Duodenal mucosa (tissue), 2 donors: Measurements from ENCODE around the gene EIF6.

Experiments
- H3K27ac ChIP-seq: one replicate; pipeline ENCODE4 v1.7.0; 2013; ENCODE audit warnings: low read depth, low read length
- H3K27me3 ChIP-seq, 2 donors: one replicate each; pipeline ENCODE4 v1.7.0; 2013; ENCODE audit warnings: low read length in 2 of 2, control low read depth in 1 of 2; ENCODE audit not compliant: insufficient read depth in 2 of 2, control insufficient read depth in 1 of 2
- H3K36me3 ChIP-seq, 2 donors: one replicate each; pipeline ENCODE4 v1.7.0; 2013; ENCODE audit warnings: low read length in 2 of 2, control low read depth in 1 of 2; ENCODE audit not compliant: insufficient read depth in 2 of 2, control insufficient read depth in 1 of 2
- H3K4me1 ChIP-seq, 2 donors: one replicate each; pipeline ENCODE4 v1.7.0; 2013; ENCODE audit warnings: low read length in 2 of 2, control low read depth in 1 of 2; ENCODE audit not compliant: insufficient read depth in 2 of 2, control insufficient read depth in 1 of 2
- H3K4me3 ChIP-seq, 2 donors: one replicate each; pipeline ENCODE4 v1.7.0; 2013; ENCODE audit warnings: low read length in 2 of 2, low read depth in 1 of 2
- H3K9ac ChIP-seq, 2 donors: one replicate each; pipeline ENCODE4 v1.7.0; 2013; ENCODE audit warnings: low read length in 2 of 2, low read depth in 1 of 2
- H3K9me3 ChIP-seq, 2 donors: one replicate each; pipeline ENCODE4 v1.7.0; 2013; ENCODE audit warnings: low read length in 2 of 2, control low read depth in 1 of 2; ENCODE audit not compliant: control insufficient read depth in 1 of 2

The EIF6 gene

DNA sequence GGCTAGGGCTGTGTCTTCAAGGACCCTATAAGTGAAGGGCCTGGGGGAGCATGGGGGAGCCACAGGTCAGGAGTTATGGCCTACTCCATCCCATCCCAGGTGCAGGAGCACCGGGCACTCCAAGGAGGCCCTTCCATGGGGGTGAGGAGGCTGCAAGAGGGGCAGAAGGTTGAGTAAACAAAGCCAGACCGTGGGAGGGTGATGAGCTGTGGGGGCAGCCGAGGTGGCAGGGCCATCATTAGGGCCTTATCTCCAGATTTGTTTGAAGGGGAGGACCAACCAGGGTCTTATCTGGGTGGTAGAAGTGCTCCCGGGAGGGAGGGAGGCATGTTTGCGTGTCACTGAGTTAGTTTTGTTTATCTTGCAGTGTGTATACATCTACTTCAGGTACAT is 9.7 kb upstream of the EIF6 start:
- no peak overlapping the region for H3K27ac ChIP-seq
- no peak overlapping the region for H3K9ac ChIP-seq
- no peaks in the 10 kb centered on the region for H3K4me1 ChIP-seq
- peaks cover 0 to 2% of the 10 kb centered on the region in 2 donors for H3K27me3 ChIP-seq
- no peaks in the 10 kb centered on the region for H3K9me3 ChIP-seq
- no peak overlapping the region for H3K4me3 ChIP-seq
- no peaks in the 10 kb centered on the region for H3K36me3 ChIP-seq

DNA sequence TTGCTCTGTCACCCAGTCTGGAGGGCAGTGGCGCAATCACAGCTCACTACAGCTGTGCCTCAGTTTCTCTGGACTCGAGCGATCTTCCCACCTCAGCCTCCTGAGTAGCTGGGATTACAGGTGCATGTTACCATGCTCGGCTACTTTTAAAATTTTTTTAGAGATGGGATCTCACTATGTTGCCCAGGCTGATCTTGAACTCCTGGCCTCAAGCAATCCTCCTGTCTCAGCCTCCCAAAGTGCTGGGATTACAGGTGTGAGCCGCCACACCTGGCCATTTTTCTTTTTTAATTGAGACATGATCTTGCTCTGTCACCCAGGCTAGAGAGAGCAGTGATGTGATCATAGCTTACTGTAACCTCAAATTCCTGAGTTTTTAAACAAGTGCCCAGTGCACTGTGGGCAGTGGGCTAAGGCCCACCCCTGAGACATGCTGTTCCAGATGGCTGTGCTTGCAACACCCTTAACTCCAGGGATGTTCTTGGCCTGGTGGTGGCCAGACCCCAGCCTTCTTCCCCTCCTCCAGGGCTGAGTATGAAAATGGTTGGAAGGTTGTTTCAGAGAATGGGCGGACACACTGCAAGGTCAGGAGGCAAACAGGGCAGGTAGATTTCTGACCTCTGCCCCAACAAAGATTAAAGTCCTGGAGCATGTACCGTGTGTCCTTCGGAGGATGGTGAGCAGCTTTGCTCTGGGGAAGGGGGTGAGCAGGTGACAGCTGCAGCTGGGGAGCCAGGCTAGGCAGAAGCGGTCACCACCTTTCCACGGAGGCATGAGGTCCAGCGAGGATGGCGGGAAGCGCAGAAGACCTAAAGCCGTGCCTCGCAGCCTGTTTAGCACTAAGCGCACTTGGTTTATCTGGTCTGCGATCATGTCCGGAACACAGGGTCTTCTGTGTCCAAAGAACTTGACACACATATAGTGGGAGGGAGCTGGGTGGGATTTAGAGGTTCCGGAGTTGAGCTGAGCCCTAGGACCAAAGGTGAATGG is 9.0 kb upstream of the EIF6 start:
- no peaks in the 10 kb centered on the region for H3K9me3 ChIP-seq
- H3K4me3 ChIP-seq = no peak overlapping the region
- peaks cover 0 to 2% of the 10 kb centered on the region in 2 donors for H3K27me3 ChIP-seq
- no peaks in the 10 kb centered on the region for H3K36me3 ChIP-seq
- H3K27ac ChIP-seq = no peak overlapping the region
- no peak overlapping the region for H3K9ac ChIP-seq
- no peaks in the 10 kb centered on the region for H3K4me1 ChIP-seq

DNA sequence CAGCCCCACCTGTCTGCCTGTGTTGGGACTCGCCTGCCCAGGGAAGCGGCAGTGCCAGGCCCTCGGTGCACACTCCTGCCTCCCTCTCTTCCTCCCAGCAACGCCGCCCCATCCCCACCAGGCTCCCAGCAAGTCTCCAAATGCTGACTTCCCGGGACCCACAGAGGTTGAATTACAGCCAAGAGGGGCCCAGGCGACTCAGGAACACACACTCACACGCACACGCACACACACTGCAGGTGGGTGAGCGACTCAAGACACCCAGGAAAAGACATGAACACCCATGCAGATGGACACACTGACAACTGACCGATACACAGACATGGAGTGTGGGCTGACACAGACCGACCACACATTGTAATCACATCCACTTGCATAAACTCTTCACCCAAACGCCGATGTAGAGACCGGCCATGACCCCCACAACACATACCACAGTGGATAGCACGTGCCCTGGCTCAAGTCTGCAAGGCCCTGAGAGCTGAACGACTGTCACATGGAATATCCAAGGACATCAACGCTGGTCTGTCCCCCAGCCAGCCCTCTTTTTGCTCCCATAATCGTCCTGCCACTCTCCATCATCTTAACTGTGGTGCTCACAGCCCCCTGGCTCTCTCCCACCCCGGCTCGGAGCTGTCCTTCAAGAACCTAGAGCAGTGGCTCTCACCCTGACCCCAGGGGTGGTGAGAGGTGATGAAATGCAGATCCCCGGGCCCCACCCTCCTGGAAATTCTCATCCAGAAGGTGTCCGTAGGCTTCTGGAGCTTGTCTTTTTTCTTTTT is 8.1 kb upstream of the EIF6 start:
- Histone ChIP-seq H3K4me1 (no peaks in the 10 kb centered on the region), H3K9me3 (no peaks in the 10 kb centered on the region), H3K27ac (no peak overlapping the region), H3K36me3 (no peaks in the 10 kb centered on the region), H3K27me3 (peaks cover 0 to 2% of the 10 kb centered on the region in 2 donors), H3K9ac (no peak overlapping the region), H3K4me3 (no peak overlapping the region)

- H3K36me3 ChIP-seq = no peaks in the 10 kb centered on the region
- no peaks in the 10 kb centered on the region for H3K4me1 ChIP-seq
- H3K4me3 ChIP-seq = no peak within 1 kb of the TSS
- H3K9me3 ChIP-seq = no peaks in the 10 kb centered on the region
- peaks cover 0 to under 1% of the 10 kb centered on the region in 2 donors for H3K27me3 ChIP-seq
- H3K9ac ChIP-seq = no peak within 1 kb of the TSS
- H3K27ac ChIP-seq = no peak within 1 kb of the TSS
Observed at GRCh38 chr20:35291654-35292503, 7.3 kb upstream of the EIF6 start, which contains the start of gene FAM83C. Gene FAM83C (minus strand): TSS chr20:35292425. CDS start chr20:35292304, 121 bp downstream.

DNA sequence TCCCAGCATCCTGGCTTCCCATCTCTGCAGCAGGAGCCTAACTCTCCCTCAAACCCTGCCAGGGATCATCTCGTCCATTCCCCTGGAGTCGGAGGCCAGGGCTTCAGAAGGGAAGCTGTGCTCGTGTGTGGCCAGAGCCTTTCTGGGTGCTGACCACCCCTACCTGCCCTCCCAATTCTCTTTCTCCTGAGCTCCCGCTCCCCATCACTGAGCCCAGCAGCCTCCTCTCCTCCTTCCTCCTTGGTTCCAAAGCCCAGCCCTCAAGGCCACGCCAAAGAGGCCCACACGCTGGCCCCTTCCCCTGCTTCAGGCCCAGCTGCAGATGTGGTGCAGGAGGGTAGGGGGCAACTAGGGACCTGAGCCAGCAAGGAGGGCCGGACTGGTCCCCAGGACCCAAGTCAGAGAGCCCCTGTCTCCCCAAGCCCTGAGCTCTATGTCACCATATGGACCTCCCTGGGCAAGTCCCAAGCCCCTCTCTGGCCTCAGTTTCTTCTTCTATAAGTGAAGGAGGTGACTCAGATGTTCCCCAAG is 6.4 kb upstream of the EIF6 start:
- H3K27ac ChIP-seq = no peak overlapping the region
- H3K27me3 ChIP-seq = no peaks in the 10 kb centered on the region
- H3K9ac ChIP-seq = no peak overlapping the region
- no peaks in the 10 kb centered on the region for H3K9me3 ChIP-seq
- H3K36me3 ChIP-seq = no peaks in the 10 kb centered on the region
- peaks cover 6 to 8% of the 10 kb centered on the region in 2 donors for H3K4me1 ChIP-seq
- no peak overlapping the region for H3K4me3 ChIP-seq

GRCh38 chr20:35290186-35290886 is 5.8 kb upstream of the EIF6 start:
- Histone ChIP-seq H3K9ac (no peak overlapping the region), H3K4me3 (no peak overlapping the region), H3K27ac (no peak overlapping the region), H3K4me1 (peaks cover 12 to 14% of the 10 kb centered on the region in 2 donors), H3K36me3 (no peaks in the 10 kb centered on the region), H3K9me3 (no peaks in the 10 kb centered on the region), H3K27me3 (no peaks in the 10 kb centered on the region)

DNA sequence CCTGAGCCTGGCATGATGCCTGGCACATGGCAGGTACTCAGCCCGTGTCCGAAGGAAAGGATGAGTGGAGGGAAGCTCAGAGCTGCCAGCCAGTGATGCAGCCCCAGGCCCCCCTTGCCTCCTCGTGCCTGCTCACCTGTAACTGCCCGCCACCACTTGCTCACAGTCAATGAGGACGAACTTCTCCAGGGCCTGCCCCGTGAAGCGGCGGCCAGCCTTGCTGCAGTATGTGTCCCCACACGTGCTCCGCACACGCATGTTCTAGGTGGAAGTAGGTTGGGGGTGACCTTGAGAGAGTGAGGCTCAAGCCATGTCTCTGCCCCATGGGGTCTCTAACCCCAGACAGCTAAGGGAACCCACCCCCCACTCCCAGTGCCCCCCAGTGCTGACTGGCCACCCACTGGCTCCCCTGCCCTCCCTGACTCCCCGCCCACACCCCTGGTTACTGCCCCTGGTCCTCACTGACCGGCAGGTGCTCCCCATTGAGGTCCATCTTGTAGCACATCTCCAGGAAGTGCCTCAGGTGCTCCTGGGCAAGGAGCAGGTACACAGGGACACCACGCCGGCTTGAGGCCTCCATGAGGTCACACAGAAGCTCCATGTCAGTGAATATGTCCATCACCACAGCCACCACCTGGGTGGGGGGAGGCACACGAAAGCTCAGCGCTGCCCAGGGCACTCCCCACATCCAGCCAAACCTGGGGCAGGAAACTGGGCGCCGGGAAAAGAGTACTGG is 3.9 kb upstream of the EIF6 start:
- peaks cover 0 to under 1% of the 10 kb centered on the region in 2 donors for H3K36me3 ChIP-seq
- no peak overlapping the region for H3K27ac ChIP-seq

DNA sequence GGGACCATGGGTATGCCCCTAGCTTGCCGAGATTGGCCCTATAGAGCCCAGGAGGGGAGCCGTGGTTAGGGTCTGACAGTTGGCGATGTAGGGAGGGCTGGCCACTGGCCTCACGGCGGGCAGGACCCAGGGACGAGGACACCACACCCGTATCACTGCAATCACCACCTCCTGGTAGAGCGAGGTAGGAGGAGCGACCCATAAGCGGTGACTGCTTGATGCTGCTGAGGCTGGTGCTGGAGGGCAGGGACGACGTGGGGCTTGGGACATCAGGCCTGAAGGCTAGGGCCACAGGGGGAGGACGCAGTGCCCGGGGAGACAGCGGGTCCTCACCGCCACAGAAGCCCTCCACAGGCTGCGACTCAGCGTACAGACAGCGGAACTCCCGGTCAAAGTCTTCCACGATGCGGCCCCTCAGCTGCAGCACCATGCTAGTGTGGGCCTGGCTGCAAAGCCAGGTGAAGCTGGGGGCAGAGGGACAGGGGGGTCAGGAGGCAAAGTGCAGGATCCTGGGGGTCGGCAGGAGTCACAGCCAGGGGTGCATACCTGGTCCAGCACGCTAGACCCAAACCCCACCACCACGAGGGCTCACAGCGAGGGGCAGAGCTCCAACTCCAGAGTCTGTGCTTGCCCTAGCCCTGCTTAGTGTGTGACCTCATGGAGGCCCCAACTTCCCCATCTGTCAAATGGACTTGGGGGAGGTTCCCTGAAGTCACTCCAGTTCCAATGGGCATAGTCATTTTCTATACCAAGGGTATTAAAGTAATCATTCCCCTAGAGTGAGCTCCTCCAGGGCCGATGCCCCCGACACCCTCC is 3.1 kb upstream of the EIF6 start:
- no peak overlapping the region for H3K4me3 ChIP-seq
- H3K9ac ChIP-seq = no peak overlapping the region
- peaks cover 0 to 4% of the 10 kb centered on the region in 2 donors for H3K36me3 ChIP-seq
- no peaks in the 10 kb centered on the region for H3K27me3 ChIP-seq
- H3K27ac ChIP-seq = no peak overlapping the region
- H3K4me1 ChIP-seq = peaks cover 26 to 28% of the 10 kb centered on the region in 2 donors
- H3K9me3 ChIP-seq = no peaks in the 10 kb centered on the region

More for the DNA sequence above, 3.9 kb upstream of the EIF6 start:
- Histone ChIP-seq H3K4me3 (no peak overlapping the region), H3K27me3 (no peaks in the 10 kb centered on the region), H3K4me1 (peaks cover 22 to 24% of the 10 kb centered on the region in 2 donors), H3K9ac (no peak overlapping the region), H3K9me3 (no peaks in the 10 kb centered on the region)
